Mesenteric fat pad (tissue), 1 donor: ENCODE measurements around the gene PLXNC1. TPM values are rescaled to one million over a fixed set of nuclear protein-coding genes. Genes with fewer than 3 reads are reported as not detected.

Experiments used
- DNase-seq: peaks from one replicate; pipeline ENCODE4 v3.0.0-alpha.2; 2020; ENCODE audit warnings: low spot score
- total RNA-seq: library from RNA; stranded (reverse); fragmentation: NEBNext Ultra II Directional; extraction: Animal tissue kit (Norgen Biotek cat#: 25700); gene quantifications from one replicate; pipeline ENCODE4 v1.2.1, GENCODE V29; 2021
- donor health status: DM: yes; HTN: yes; CAD: no.

Gene PLXNC1
- total RNA-seq, 1 donor from 2014 or later, result 8.9 TPM

GRCh38 chr12:94333396-94333795 lies 185.0 kb downstream of the PLXNC1 start:
- no peak for DNase-seq

DNA sequence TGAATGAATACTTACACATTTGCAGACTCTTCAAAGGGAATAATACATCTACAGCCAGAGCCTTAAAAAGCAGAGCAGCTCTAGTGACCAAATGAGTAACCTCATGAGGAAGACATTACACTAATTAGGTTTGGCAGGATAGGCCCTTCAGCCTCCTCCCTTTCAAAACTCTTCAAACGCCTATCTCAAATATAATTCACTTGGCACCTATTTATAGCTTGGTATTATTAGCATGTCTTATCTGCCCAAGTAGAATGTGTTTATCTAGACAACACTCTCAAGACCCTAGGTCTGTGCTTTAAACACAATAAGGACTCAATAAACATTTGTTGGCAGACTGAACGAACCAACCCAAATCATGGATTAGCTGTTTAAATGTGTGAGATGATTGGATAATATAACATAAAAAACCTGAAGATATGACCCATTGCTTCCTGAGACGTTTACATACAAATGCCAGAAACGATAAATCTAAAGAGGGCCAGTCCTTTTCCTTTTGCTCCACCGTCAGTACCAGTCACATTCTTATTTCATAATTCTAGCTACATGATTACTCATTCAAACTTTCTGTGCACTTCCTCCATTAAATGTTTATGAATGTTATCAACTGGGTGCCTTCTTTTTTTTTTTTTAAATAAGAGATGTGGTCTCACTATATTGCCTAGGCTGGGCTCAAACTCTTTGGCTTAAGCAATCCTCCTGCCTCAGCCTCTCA lies 188.0 kb downstream of the PLXNC1 start:
- DNase-seq, result no peak

DNA sequence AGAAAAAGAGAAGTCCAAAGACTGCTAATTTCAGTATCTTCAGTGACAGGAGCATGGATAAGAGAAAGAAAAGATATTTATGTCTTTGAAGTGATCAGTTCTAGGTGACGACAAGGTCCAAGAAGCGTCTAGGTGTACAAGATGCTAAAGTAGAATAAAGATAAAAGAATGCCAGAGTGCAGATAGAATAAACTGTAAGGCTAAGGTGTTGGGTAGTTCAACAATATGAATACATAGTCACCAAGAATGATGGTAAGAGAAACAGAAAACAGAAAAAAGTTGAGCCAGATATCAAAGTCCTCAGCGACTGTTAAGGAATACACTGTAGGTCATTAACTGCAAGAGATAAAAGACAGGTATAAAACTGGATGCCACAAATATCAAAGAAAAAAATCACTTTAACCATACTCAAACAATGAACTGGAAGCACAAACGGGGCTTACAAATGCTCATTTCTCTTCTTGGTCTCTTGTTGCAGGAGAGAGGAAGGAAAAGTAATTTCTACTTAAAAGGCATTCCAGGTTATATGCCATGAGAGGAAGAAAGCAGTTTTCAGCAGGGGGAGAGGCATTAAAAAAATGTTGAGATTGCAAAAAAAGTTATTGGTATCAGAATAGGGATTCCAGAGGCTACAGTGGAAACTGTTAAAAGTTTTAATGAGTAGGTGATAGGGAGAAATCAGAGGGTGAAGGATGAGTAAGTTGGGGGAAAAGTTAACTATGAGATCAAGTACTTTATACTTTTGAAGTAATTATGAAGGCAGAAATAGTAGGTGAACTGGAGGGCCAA lies 189.8 kb downstream of the PLXNC1 start:
- DNase-seq, result no peak

DNA sequence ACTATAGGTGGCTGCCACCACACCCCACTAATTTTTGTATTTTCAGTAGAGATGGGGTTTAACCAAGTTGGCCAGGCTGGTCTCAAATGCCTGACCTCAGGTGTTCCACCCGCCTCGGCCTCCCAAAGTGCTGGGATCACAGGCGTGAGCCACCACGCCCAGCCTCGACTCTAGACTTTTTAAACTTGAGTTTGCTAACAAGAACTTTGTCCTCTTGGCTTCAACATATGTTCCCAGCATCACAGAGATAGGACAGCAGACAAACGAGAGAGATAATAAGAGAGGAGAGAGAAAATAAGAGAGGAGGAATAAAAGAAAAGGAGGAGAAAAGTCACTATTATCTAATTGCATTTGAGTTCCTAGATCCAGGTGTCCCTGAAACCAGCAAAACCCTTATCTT lies 192.2 kb downstream of the PLXNC1 start:
- DNase-seq, result no peak

GRCh38 chr12:94353130-94353529 lies 204.8 kb downstream of the PLXNC1 start:
- no peak for DNase-seq
